HG02763 (cell line): ENCODE measurements around the gene SIK3.
A peak's percentile ranks its signal among the peaks of the same experiment; 100 is the strongest.

ENCODE experiments used
- ATAC-seq: cut with Tn5 transposase; IDR thresholded peaks from one replicate; pipeline ENCODE4 v1.9.1; 2021; ENCODE audit warnings: mild to moderate bottlenecking, moderate library complexity; ENCODE audit not compliant: unreplicated experiment

SIK3 gene

DNA sequence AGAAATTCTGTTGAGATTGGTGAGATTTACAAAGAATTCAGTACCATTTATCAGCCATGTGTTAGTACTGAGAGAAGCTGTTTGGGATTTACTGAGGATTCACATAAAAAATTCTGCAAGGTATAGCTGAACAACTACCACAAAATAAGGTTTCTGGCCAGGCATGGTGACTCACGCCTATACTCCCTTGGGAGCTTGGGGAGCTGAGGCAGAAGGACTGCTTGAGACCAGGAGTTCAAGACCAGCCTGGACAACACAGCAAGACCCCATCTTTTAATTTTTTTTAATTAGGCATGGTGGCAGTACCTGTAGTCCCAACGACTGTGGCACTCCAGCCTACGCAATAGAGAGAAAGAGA lies 86.7 kb downstream of the SIK3 start:
- no peak for ATAC-seq

DNA sequence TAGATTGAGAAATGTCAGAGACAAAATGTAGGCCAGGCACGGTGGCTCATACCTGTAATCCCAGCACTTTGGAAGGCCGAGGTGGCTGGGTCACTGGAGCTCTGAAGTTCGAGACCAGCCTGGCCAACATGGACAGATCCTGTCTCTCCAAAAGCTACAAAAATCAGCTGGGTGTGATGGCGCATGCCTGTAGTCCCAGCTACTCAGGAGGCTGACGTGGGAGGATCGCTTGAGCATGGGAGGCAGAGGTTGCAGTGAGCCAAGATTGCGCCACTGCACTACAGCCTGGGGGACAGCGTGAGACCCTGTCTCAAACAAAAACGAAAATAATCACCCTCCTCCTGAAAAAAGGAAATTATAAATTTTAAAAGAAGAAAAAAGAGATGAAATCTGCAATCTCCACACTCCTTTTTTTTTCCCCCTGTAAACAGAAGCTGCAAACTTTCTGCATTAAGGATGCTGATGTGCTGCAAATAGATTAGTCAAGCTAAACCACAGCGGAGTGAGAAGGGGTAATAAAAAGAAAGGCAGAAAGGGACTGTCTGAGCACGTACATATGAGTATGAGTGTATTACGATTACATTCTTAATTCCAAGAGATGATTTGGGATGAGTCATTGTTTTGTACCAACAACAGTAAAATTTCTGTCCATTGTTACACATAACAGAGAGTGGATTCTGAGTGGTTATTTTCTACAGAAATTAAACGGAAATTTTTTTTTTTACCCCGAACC lies 87.3 kb downstream of the SIK3 start:
- ATAC-seq: no peak

DNA sequence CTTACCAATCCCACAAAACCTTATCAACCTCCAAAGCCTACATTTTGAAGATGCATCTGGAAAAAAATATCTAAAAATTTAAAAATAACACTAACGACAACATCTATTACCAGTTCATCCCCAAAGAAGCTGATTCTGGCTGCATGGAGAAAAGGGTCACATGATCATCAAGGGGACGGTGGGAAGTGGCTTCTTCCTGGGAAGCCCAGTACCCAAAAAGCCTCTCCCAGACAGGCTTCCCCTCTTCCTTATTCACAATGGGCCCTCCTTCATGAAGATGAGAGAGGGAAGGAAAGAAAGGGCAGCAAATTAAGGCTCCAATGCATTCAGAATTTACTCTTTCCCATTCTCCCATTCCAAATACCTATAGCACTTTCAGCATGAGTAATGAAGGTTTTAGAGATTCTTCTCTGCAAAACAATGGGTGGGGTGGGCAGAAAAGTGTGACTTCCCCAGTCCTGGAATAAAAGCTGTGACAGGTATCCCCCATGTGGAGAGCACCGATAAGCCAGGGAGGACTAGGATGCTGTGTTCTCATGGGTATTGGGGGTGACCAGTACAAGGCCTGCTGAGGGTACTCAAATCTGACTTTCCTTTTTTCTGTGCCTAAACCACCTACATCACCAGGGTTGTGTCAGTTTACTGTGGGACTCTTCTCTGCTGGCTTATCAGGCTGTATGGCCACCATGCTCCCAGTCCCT lies 88.2 kb downstream of the SIK3 start:
- no peak for ATAC-seq

DNA sequence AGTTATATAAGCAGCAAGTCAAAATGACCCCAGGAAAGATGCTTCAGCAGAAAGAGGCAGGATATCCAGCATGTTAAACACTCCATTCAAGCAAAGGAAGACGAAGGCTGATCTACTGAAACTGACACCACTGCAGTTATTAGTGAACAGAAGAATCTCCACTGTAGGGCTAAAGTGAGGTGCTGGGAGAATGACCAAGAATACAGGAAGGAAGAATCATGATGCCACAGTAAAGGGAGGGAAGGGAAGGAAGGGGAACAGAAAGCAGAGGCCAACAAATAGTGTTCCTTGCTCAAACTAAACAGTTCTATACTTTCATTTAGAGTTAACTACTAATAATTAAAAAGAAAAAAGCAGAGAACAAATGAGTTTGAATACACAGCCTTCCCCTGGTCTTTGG lies 92.5 kb downstream of the SIK3 start:
- ATAC-seq: no peak

DNA sequence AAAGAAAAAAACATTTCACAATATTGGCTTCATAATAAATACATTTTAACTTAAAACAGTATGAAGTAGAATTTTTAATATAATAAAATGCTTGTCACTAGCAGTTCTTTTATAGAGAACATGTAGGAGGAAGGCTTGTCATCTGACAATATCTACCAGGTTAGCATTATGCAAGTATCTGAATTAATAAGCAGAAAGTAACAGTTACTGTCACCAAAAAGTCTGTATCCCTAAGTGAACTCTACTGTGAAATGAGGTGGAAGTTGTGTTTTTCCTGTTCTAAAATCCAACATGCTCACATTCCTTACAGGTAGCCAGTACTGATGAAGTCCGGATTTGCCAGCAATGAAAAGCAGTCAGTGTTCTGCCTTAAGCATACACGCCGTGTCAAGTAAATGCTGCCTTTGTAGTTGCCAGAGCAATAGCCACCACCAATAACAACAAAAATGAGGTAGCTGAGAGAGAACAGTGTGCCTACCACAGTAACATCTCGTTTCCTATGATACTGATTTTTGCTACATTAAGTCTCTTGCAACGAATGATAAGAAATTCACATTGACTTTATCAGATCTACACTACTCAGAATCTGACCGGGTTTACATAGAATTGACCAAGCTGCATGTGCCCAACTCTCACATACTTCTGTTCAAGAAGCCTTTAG lies 95.5 kb downstream of the SIK3 start:
- ATAC-seq: no peak

DNA sequence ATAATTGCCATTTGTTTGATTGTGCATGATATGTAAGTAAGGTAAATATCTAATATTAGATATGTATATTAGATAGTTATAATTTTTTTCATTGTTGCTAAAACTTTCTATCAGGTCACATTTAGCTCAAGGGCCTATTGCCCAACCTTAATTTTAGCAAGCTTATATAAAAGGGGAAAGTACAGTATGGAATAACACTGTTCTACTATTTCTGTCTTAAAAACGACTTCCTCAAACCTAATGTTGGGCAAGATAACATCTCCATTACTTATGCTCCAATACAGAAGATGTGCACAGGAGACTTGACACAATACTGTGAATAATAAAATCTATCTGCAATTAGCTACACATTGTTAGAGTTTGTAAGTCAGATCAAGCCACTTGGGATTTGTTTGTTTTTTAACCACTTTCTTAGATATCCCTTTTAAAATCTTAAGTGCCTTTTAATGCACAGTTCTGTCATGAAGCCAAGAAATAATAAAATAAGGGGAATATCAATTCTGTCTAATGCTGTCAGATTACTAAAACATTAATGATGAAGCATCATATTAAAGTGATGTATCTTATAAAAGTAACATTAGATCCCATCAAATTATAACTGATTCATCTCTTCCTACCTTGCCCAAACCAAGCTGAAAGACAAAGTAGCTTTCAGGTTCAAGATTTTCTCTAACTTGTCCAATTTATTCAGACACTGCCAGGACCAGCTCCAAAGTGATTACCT lies 98.1 kb downstream of the SIK3 start:
- ATAC-seq: no peak

DNA sequence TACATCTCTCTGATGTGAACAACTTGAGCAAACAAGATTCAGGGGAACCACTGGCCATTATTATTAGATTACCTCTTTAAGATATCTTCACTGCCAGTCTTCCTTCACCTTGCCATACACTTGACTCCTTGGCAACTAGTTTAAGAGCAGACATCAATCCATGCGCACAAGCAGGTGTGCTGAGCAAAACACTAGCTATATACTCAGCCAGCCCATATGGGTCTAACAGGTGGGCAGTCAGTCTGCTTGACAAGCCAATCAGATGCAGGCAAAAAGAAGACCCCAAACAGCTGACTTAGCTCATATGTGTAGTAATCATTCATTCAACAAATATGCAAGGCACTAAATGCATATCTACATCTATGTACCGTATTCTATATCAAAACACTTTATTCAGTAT lies 101.2 kb downstream of the SIK3 start:
- ATAC-seq: no peak

DNA sequence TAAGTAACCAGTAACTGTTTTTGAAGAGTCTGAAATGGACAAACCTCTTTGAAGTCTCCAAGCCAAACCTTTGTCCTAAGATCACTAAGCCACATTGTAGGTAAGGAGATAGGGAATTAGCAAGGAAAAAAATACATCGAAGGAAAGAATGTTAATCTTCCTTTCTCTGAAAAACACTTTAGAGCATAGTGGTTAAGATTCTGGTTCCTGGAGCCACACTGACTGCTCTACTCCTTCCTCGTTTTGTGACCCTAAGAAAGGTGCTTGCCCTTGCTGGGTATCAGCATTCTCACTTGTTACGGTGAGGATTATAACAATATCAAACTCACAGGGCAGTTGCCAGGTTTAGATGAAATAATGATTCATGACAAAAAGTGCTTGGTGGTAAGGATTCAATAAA lies 104.0 kb downstream of the SIK3 start:
- ATAC-seq: no peak

DNA sequence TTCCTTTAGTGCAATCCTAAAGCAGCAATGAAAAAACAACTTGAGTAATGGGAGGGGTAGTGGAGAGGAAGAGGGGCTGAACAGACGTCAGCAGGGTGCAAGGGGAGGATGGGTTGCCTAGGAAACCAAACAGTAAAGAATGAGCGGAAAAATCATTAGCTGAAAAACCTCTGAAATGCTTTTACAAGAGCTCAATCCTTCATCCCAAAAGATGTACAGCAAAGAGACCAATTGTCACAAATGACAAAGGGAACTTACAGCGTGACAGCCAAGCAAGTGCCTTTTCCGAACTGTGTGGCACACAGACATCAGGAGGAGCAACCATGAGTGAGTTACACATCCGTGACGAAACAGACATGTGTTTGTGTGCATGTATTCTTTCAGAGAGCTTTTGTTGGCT lies 104.6 kb downstream of the SIK3 start:
- ATAC-seq: no peak

DNA sequence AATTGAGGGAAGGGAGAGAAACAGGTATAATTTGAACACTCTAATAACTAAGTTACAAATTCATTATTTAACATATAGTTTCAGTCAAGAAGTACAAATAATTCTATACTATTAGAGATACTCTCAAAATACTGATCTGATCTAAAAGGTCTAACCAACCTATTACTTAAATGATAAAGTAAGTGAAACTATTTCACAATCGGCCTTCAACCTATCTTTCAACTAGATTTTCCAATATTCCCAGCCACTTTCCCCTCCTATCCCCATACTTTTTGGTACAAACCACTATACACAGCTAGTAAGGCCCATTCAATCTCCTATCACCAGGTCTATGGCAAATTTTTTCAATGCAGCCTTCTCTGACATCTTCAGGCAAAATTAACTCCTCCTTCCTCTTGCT lies 106.7 kb downstream of the SIK3 start:
- no peak for ATAC-seq

DNA sequence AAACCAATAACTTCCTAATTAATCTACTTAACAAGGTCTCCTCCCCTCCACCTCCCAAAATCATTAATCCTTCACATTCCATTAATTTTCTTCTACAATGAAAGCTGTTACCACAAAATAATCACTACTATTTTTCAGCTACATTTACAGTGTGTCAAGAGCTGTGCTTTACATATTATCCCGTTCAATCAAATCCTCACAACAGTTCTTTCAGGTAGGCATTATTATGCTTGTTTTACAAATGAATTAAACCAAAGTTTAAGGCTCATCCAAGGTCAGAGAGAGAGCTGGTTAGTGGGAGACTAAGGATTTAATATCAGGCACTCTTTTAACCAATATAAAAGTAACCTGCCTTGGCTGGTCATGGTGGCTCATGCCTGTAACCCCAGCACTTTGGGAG lies 107.4 kb downstream of the SIK3 start:
- ATAC-seq: no peak

DNA sequence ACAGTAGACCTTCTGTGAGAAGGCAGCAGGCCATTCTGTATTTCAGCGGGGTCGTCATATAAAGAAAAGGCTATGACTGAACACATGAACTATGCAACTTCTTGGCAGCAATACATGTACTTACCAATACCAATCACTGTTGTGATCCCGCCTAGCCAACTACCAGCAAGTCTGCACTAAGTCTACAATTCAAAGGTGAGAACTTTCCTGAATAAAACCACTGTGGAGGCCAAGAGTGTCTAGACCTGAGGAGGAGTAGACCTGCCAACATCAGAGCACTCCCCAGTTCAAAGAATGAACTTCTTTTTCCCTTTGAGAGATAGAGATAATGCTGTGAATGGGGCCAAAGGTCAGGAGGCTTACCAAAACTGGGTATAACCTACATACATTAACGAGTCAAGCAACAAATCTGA lies 108.2 kb downstream of the SIK3 start:
- no peak for ATAC-seq

DNA sequence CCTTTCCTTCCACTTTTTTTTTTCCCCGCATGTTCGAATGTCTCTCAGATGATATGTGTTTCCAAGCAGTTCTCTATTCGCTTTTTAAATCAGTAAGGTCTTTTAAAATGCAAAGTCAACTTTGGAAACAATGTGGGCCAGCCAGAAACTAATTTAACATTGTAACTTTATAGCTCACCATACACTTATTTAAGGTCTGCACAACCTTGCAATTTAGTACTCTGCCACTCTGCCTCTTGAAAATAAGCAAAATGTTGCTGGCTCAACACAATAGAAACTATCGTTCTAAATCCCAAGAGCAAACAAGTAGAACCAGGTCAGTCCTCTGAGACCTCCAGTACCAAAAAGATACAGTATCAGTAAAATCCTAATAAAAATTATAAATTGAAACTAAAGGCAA lies 109.0 kb downstream of the SIK3 start:
- no peak for ATAC-seq

DNA sequence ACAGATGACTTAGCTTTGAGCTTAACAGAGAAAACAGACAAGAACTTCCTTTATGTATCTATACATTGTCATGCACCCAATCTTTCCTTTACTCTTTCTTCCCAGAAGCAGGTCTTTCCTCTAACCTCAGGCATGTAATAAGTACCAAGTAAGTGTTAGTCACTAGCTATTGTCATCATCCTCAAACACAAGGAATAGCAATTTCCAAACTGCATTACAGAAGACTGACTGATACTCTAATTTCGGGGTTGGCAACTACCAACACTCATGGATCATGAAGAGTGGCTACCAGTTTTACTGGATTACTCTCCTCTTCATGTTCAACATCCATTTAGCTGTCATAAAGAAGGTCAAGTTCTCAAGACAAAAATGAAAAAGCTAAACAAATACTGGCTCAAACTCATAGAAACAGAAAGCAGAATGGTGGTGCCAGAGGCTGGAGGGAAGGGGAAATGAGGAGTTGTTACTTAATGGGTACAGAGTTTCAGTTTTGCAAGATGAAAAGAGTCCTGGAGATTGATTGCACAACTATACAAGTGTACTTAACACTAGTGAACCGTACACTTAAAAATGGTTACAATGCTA lies 111.6 kb downstream of the SIK3 start:
- ATAC-seq: peak; percentile 43

DNA sequence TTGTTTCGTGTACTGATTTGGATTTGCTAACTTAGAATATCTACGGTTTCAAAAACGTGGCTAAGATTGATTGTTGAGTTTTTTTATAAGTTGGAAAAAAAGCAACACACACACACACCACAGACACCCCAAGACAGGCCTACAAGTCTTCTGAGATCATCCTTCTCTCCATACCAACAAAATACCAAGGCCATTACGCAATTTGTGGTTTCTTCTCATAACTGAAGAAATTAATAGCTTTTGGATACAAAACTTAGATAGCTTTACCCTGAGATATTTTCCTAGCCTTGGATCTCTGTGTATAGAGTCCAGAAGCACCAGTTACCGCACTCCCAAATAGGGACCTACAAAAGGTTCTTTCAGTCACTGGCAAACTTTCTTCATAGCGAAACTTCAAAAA lies 113.6 kb downstream of the SIK3 start:
- ATAC-seq: no peak

DNA sequence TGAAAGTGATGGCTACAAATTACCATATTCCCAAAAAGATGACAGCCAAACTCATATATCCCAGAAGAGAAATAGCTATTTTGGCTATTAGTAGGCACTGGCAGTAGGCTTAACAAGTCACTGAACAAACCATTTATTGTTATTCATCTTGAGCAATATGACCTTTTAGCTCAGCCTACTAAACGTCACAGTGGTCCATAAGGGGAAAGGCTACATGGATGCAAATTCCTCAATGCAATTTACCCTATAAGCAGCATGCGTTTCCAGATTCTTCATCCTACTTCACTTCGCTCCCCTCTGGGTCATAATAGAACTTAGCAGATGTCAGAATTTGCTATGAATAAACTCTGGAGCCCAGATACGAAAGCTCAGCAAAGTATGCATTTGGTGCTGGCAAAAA lies 114.0 kb downstream of the SIK3 start:
- no peak for ATAC-seq

DNA sequence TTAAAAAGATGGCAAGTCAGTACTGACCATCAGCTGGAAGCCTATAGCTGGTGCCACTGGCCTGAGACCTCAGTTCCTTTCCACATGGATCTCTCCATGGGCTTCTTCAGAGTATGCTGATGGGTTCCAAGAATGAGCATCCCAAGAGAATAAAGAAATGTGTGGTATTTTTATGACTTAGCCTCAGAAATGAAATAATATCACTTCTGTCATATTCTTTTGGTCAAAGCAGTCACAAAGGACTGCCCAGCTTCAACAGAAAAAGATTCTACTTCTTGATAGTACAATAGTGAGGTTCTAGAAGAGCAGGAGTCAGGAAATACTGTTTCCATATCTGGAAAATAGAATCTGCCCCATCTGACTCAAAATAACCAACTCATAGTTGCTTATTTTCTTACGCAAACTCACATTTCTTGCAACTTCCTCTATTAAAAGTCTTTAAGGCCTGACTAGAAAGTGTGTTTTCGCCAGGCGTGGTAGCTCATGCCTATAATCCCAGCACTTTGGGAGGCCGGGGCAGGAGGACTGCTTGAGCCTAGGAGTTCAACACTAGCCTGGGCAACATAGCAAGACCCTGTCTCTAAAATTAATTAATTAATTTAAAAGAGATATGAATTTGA lies 116.9 kb downstream of the SIK3 start:
- no peak for ATAC-seq

DNA sequence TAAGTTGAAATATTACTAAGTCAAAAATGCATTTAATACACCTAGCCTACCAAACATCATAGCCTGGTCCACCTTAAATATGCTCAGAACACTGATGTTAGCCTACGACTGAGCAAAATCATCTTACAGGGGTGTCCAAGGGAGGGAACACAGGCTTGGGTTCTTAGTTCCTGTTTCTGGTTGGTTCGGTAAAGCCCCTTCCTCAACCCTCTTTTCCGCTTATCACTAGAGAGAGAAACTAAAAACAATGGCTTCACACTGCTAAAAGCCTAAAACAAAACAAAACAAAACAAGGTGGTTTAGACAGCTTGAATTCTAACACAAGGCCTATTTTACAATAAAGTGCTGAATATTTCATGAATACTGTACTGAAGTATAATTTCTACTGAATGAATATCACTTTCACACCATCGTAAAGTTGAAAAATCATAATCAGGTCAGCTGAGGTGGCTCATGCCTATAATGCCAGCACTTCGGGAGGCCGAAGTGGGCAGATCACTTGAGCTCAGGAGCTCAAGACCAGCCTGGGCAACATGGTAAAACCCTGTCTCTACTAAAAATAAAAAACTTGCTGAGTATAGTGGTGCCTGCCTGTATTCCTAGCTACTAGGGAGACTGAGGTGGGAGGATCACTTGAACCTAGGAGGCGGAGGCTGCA lies 118.0 kb downstream of the SIK3 start:
- ATAC-seq: peak; percentile 90

DNA sequence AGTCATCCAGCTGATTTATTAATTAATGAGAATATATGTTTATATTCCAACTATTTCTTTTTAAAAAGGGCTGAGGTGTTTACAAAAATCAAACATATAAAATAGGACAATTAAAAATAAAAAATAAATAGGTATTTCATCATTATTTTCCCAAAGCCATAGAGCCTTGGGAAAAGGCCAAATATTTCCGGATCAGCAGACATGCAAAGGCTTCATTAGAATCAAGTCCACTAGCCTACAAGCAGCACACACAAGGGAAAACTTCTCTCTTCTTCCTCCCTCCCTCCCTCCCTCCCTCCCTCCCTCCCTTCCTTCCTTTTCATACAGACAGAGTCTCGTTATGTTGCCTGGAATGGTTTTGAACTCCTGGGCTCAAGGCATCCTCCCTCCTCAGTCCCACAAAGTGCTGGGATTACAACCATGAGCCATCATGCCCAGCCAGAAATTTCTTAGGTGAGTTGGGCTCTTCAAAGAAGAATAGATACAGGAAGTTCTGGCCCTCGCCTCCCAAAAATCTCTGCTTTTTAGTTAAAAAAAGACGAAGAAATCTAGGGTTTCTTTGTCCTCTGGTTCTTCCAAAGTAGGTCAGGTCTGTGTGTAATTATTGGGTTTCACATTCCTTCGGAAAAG lies 121.2 kb downstream of the SIK3 start:
- no peak for ATAC-seq

DNA sequence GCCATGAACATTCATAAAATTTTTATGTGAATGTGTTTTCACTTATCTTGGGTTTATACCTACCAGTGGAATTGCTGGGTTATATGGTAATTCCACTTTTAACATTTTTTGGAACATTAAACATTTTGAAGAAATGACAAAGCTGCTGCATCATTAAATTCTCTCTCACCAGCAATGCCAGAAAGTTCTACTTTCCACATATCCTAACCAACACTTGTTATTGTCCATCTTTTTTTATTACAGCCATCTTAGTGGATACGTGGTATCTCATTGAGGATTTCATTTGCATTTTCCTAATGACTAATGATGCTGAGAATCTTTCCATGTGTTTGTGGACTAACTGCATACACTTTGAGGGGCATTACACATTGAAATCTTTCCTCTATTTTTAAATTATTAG lies 122.6 kb downstream of the SIK3 start:
- ATAC-seq: no peak
